HCT116 (cell line): ENCODE results near the gene MAGED1. TPM values are rescaled to one million over a fixed set of nuclear protein-coding genes. Genes with fewer than 3 reads are reported as not detected.

ENCODE experiments used
- ATAC-seq: fragments of 200-7000 bp; cut with Tn5 transposase; 2 replicates; pipeline ENCODE4 v1.9.1; 2020; ENCODE audit warnings: mild to moderate bottlenecking, moderate library complexity
- BruUV-seq: library from RNA; stranded (reverse); fragments of 400-500 nt; replicated peaks from 2 replicates; lab custom pipeline; 2021; lab: Mats Ljungman, UMichigan
- CTCF ChIA-PET: fragments of 300-600 bp; sonication (Branson Sonifier 250); formaldehyde crosslinking; loops from one replicate; lab custom pipeline; 2021; ENCODE audit warnings: antibody characterized with exemption; lab: Charles Lee
- POLR2A ChIA-PET: fragments of 300-600, 350-600 bp; sonication (Branson Sonifier 250); formaldehyde crosslinking; loops from one replicate; lab custom pipeline; 2021; ENCODE audit warnings: antibody characterized with exemption; lab: Charles Lee
- RAD21 ChIA-PET, 2 experiments: fragments of 300-600 bp; sonication (Branson Sonifier 250); formaldehyde crosslinking; loops; one replicate each; lab custom pipeline; 2023; ENCODE audit warnings: low total read pairs in 2 of 2; ENCODE audit not compliant: uncharacterized antibody in 2 of 2, unreplicated experiment in 2 of 2, low non-redundant PET in 1 of 2; lab: Charles Lee
- DNase-seq: peaks from one replicate; pipeline ENCODE4 v3.0.0-alpha.2; 2010; ENCODE audit warnings: low read depth, low spot score
- H2AFZ ChIP-seq: fragments of 200-600 bp; shearing (Covaris generic), sonication (generic); 2 replicates; pipeline ENCODE4 v1.6.1; 2017; ENCODE audit warnings: low read depth, mixed run types, mixed read lengths, antibody characterized with exemption, low read length; ENCODE audit not compliant: poor library complexity, severe bottlenecking
- H3K27ac ChIP-seq: 2 replicates; pipeline ENCODE4 v1.5.1; 2012; ENCODE audit warnings: low read depth, low read length
- H3K27me3 ChIP-seq: fragments of 200-600 bp; sonication (generic); 2 replicates; pipeline ENCODE4 v1.6.1; 2016; ENCODE audit warnings: mixed run types, low read length, mixed read lengths; ENCODE audit not compliant: insufficient read depth
- H3K36me3 ChIP-seq, 2 experiments: fragments of 200-500 bp in 1 of 2; fragments of 200-600 bp in 1 of 2; sonication (Bioruptor generic) in 1 of 2; sonication (generic) in 1 of 2; 2 replicates each; pipeline versions ENCODE4 v1.5.1 to v1.6.1; 2014 to 2016; ENCODE audit warnings: low read length in 2 of 2, inconsistent platforms in 1 of 2, mixed read lengths in 1 of 2, mixed run types in 1 of 2; ENCODE audit not compliant: insufficient read depth in 2 of 2, control insufficient read depth in 1 of 2
- H3K4me1 ChIP-seq, 2 experiments: fragments of 200-600 bp in 1 of 2; sonication (generic) in 1 of 2; 2 replicates each; pipeline versions ENCODE4 v1.5.1 to v1.6.1; 2012 to 2017; ENCODE audit warnings: low read length in 2 of 2, inconsistent platforms in 1 of 2, mild to moderate bottlenecking in 1 of 2, mixed read lengths in 1 of 2, mixed run types in 1 of 2, moderate library complexity in 1 of 2; ENCODE audit not compliant: insufficient read depth in 2 of 2, control insufficient read depth in 1 of 2
- H3K4me2 ChIP-seq: fragments of 200-600 bp; sonication (generic); 2 replicates; pipeline ENCODE4 v1.6.1; 2017; ENCODE audit warnings: mixed run types, low read length, mixed read lengths
- H3K4me3 ChIP-seq, 2 experiments: fragments of 200-600 bp in 1 of 2; sonication (generic) in 1 of 2; replicated peaks in 1 of 2; 2 replicates each; pipeline ENCODE4 v1.5.1; 2011 to 2016; ENCODE audit warnings: low read length in 2 of 2, control low read depth in 1 of 2, low read depth in 1 of 2, mild to moderate bottlenecking in 1 of 2, mixed read lengths in 1 of 2, mixed run types in 1 of 2
- H3K79me2 ChIP-seq: fragments of 200-600 bp; sonication (generic); 2 replicates; pipeline ENCODE4 v1.6.1; 2017; ENCODE audit warnings: mild to moderate bottlenecking, mixed run types, low read length, moderate library complexity, mixed read lengths; ENCODE audit not compliant: insufficient read depth
- H3K9ac ChIP-seq: fragments of 200-600 bp; sonication (generic); 2 replicates; pipeline ENCODE4 v1.6.1; 2016; ENCODE audit warnings: low read length, mixed read lengths
- H3K9me2 ChIP-seq: fragments of 200-600 bp; sonication (generic), shearing (Covaris generic); 2 replicates; pipeline ENCODE4 v1.6.1; 2017; ENCODE audit warnings: mixed run types, mild to moderate bottlenecking, moderate library complexity; ENCODE audit not compliant: insufficient read depth
- H3K9me3 ChIP-seq, 2 experiments: fragments of 200-500 bp in 1 of 2; fragments of 200-600 bp in 1 of 2; sonication (Bioruptor generic) in 1 of 2; sonication (generic) in 1 of 2; 2 replicates each; pipeline ENCODE4 v1.6.1; 2014 to 2017; ENCODE audit warnings: low read length in 2 of 2, mixed read lengths in 2 of 2, inconsistent platforms in 1 of 2, low read depth in 1 of 2, mild to moderate bottlenecking in 1 of 2, mixed run types in 1 of 2, moderate library complexity in 1 of 2; ENCODE audit not compliant: control insufficient read depth in 1 of 2, insufficient read depth in 1 of 2
- H4K20me1 ChIP-seq: fragments of 200-600 bp; sonication (generic), shearing (Covaris generic); 2 replicates; pipeline ENCODE4 v1.6.1; 2017; ENCODE audit warnings: mixed run types, mild to moderate bottlenecking, moderate library complexity; ENCODE audit not compliant: insufficient read depth
- CBX3 ChIP-seq: IDR thresholded peaks from 2 replicates; pipeline ENCODE4 v1.6.1; 2012; ENCODE audit warnings: low read depth
- EGR1 ChIP-seq: IDR thresholded peaks from 2 replicates; pipeline ENCODE4 v1.6.1; 2012; ENCODE audit warnings: low read depth
- ELF1 ChIP-seq: IDR thresholded peaks from 2 replicates; pipeline ENCODE4 v1.6.1; 2012; ENCODE audit warnings: low read depth, borderline replicate concordance
- EZH2 ChIP-seq: fragments of 200-600 bp; sonication (generic); IDR thresholded peaks from 2 replicates; pipeline ENCODE4 v1.6.1; 2017; ENCODE audit warnings: antibody characterized with exemption, mixed run types
- FOSL1 ChIP-seq: IDR thresholded peaks from 2 replicates; pipeline ENCODE4 v1.6.1; 2012; ENCODE audit warnings: low read depth
- JUND ChIP-seq: IDR thresholded peaks from 2 replicates; pipeline ENCODE4 v1.6.1; 2012
- POLR2AphosphoS5 ChIP-seq: IDR thresholded peaks from 2 replicates; pipeline ENCODE4 v1.6.1; 2011; ENCODE audit warnings: mild to moderate bottlenecking, low read depth, low read length, moderate library complexity
- YY1 ChIP-seq: IDR thresholded peaks from 2 replicates; pipeline ENCODE4 v1.6.1; 2011; ENCODE audit warnings: low read length, low read depth, moderate library complexity, mild to moderate bottlenecking; ENCODE audit not compliant: insufficient replicate concordance; ENCODE audit errors: extremely low read depth
- ZFX ChIP-seq: fragments of 450-650 bp; IDR thresholded peaks from 2 replicates; pipeline ENCODE4 v1.6.1; 2017
- ZNF274 ChIP-seq: fragments of 200-500 bp; sonication (Bioruptor generic); IDR thresholded peaks from 2 replicates; pipeline ENCODE4 v1.6.1; 2014; ENCODE audit warnings: mild to moderate bottlenecking, low read depth, low read length, inconsistent platforms
- intact Hi-C: fragments of 100-400 bp; cut with micrococcal nuclease; formaldehyde crosslinking; loops from 2 replicates; pipeline ENCODE4 v1.10.0; 2022
- total RNA-seq: library from RNA; stranded (reverse); gene quantifications from one replicate; pipeline ENCODE4 v1.2.1, GENCODE V29; 2021; ENCODE audit not compliant: unreplicated experiment
- TF ChIP-seq, protein P1 (sequence below): IDR thresholded peaks from 2 replicates; pipeline ENCODE4 v1.6.1; 2012
- TF ChIP-seq, protein P2 (sequence below): IDR thresholded peaks from 2 replicates; pipeline ENCODE4 v1.6.1; 2011; ENCODE audit warnings: mild to moderate bottlenecking, low read length, moderate library complexity; ENCODE audit not compliant: insufficient replicate concordance; ENCODE audit errors: extremely low read depth
- TF ChIP-seq, protein P3 (sequence below): IDR thresholded peaks from 2 replicates; pipeline ENCODE4 v1.6.1; 2012

The MAGED1 gene
- total RNA-seq, 1 experiment from 2014 or later = 82.3 TPM

DNA sequence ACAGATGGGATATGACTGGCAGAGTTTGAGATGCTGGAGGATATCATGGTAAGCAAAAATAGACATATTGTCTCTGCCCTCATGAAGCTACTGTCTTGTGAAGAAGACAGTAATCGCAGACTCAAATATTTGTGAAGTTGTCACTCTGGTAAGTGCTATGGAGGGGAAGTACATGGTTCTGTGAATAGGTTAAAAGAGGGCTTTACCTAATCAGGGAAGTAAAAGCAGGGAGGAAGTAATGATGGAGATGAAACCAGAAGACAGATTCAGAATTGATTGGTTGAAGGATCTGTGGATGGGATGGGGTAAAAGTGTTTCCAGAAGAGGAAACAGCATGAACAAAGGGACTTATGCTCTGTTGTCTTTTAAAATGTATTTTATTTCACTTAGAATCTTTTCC lies 19.3 kb upstream of the MAGED1 start:
- no peaks in the 10 kb centered on the region for H3K4me1 ChIP-seq
- TF ChIP-seq YY1 (no peak), JUND (no peak), CBX3 (no peak), EZH2 (no peak), FOSL1 (no peak), POLR2AphosphoS5 (no peak), ZFX (no peak), ELF1 (no peak), EGR1 (no peak), ZNF274 (no peak)
- TF ChIP-seq, protein P1, sequence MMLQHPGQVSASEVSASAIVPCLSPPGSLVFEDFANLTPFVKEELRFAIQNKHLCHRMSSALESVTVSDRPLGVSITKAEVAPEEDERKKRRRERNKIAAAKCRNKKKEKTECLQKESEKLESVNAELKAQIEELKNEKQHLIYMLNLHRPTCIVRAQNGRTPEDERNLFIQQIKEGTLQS = no peak
- TF ChIP-seq, protein P2, sequence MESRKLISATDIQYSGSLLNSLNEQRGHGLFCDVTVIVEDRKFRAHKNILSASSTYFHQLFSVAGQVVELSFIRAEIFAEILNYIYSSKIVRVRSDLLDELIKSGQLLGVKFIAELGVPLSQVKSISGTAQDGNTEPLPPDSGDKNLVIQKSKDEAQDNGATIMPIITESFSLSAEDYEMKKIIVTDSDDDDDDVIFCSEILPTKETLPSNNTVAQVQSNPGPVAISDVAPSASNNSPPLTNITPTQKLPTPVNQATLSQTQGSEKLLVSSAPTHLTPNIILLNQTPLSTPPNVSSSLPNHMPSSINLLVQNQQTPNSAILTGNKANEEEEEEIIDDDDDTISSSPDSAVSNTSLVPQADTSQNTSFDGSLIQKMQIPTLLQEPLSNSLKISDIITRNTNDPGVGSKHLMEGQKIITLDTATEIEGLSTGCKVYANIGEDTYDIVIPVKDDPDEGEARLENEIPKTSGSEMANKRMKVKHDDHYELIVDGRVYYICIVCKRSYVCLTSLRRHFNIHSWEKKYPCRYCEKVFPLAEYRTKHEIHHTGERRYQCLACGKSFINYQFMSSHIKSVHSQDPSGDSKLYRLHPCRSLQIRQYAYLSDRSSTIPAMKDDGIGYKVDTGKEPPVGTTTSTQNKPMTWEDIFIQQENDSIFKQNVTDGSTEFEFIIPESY = no peak
- TF ChIP-seq, protein P3, sequence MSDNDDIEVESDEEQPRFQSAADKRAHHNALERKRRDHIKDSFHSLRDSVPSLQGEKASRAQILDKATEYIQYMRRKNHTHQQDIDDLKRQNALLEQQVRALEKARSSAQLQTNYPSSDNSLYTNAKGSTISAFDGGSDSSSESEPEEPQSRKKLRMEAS = no peak
- H3K27ac ChIP-seq = no peak overlapping the region
- intact Hi-C loops = no loop called here
- ChIA-PET CTCF (no interaction called here), POLR2A (no interaction called here), RAD21 (no interaction called here)
- no peak overlapping the region for H3K4me3 ChIP-seq
- H3K9me3 ChIP-seq = no peaks in the 10 kb centered on the region
- BruUV-seq = no TSS peak
- H3K9me2 ChIP-seq = no peaks in the 10 kb centered on the region
- ATAC-seq = no peak
- H3K79me2 ChIP-seq = peaks cover 5% of the 10 kb centered on the region; the same call in 1 of the 2 replicates
- H2AFZ ChIP-seq = no peak overlapping the region
- no peaks in the 10 kb centered on the region for H4K20me1 ChIP-seq
- no peaks in the 10 kb centered on the region for H3K27me3 ChIP-seq
- H3K36me3 ChIP-seq = no peaks in the 10 kb centered on the region
- H3K4me2 ChIP-seq = no peak overlapping the region
- no peak overlapping the region for H3K9ac ChIP-seq
- DNase-seq = no peak
